ENCODE results near the gene MOXD1.
A peak's percentile ranks its signal among the peaks of the same experiment; 100 is the strongest.
"Not testable (repeated sequence)": the region's sequence is repeated elsewhere in the genome, so short reads cannot be mapped to it uniquely, and the experiment has no call there.

Gene MOXD1

DNA sequence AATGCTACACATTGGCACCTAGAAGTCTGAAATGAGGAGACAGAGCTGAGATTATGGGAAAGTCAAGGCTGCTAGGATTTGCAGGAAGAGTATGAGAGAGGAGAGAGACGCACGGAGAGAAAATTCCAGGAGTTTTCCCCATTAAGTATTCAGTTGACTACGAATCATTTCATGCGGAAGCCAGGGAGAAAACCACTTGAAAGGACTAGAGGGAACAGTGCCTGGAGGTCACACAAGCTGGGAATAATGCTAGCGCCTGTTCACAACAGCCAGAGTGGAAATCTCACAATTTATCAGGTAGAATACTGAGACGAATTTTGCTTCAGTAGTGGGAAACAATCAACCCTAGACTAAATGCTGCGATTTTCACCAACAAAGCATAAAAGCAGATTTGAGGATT, 118.6 kb downstream of the MOXD1 start:
- DNase-seq (ENCODE audit: low read depth in 2 of 2) = no peak

DNA sequence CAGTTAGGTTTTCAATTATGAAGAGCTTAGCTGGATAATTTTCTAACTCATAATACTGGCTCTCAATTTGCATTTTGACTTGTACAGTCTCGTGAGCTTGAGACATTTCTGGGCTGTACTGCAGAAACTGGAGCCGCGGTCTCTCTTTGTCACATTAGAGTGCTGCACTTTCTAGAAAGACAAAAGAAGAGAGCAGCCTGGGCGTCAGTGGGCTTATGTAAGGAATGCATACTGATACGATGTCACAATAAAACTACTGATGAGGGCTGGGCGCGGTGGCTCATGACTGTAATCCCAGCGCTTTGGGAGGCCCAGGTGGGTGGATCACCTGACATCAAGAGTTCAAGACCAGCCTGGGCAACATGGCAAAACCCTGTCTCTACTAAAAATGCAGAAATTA, 120.8 kb downstream of the MOXD1 start:
- DNase-seq (ENCODE audit: low read depth in 2 of 2) = no peak

DNA sequence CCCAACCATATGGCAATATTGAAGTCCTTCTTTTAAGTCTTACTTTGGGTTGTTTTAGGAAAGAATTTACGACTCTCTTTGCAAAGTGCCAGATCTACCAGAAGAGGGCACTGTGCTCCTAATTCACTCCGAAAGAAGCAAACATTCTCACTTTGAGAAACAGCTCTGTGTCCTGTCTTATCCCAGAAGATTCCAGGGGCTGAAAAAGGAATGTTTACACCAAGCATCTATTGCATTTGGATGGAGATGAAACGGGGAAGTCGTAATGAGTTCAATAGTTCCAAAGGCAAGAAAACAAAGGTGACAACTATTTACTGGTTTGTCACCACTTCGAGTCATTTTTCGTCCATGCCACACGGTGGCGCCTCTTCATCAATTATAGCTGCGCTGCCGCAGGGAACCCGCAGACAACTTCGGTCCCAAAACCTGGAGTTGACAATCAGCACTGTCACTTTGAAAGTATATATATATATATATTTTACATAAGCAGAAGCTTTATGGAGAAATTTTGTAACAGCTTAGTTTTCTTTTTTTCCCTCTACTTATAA, 121.6 kb downstream of the MOXD1 start:
- peak; percentile 36 to 40 for DNase-seq (ENCODE audit: low read depth in 2 of 2)

GRCh38 chr6:132275066-132275970, 126.0 kb downstream of the MOXD1 start:
- DNase-seq (ENCODE audit: low read depth in 2 of 2) = no peak

GRCh38 chr6:132272776-132273175, 128.5 kb downstream of the MOXD1 start:
- no peak for DNase-seq (ENCODE audit: low read depth in 2 of 2)

DNA sequence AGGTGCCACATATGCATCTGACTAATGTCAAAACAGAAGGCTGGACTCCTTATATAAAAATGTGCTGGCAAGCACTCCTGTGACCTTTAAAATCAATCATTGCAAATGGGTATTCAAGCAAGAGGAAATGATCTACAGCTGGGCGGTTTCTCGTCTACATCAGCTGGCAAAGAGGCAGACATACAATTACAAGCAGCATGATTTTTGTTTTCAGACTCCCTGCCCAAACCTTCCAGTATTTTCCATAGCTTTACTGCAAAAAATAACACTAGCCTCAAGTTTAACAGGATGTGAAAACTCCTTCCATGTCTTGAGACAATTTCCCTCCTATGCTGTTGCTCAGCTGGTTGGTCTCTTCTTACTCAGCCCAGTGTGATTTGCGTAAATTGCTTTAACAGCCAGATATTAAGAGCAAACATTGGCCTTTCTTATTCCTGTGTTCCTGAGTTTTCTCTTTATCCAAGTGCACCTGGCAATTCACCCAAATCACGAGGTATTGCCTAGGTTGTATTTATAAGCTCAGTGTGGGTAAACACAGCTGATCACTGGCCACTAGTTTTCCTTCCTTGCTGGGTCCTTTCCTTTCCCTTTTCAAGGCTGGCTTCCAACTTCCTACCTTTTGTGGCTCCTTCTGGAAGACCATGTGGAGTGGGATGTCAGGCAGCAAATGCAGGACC, 130.4 kb downstream of the MOXD1 start:
- no peak for DNase-seq (ENCODE audit: low read depth in 2 of 2)

DNA sequence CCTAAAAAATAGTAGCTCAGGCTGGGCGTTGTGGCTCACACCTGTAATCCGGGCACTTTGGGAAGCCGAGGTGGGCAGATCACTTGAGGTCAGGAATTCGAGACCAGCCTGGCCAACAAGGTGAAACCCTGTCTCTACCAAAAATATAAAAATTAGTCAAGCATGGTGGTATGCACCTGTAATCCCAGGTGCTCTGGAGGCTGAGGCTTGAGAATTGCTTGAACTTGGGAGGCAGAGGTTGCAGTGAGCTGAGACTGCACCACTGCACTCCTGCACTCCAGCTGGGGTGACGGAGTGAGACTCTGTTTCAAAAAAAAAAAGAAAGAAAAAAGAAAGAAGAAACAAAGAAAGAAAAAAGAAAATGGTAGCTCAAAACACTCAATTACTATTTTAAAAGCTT, 132.6 kb downstream of the MOXD1 start:
- DNase-seq (ENCODE audit: low read depth in 2 of 2) = not testable (repeated sequence)

DNA sequence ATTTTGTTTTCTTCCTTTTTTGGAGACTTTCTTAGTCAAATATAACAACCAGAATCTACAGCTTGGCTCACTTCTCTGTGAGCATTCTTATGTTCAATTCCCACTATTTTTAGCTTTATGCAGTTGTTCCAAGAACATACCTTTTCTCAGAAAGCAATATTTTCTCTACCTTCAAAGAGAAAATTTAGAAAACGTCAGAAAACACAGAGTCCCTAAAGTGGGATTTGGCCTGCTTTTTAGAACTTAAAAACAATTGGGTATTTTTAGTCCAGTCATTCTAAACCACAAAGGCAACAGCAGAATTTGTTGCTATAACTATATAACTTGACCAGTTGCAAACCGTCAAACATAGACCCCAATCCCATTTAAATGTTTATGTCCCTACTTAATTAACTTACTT, 133.1 kb downstream of the MOXD1 start:
- DNase-seq (ENCODE audit: low read depth in 2 of 2) = no peak

- DNase-seq (ENCODE audit: low read depth in 2 of 2) = no peak
Measured at GRCh38 chr6:132265451-132266097, 135.7 kb downstream of the MOXD1 start.

- no peak for DNase-seq (ENCODE audit: low read depth in 2 of 2)
Measured at GRCh38 chr6:132264021-132264500, 137.2 kb downstream of the MOXD1 start.

DNA sequence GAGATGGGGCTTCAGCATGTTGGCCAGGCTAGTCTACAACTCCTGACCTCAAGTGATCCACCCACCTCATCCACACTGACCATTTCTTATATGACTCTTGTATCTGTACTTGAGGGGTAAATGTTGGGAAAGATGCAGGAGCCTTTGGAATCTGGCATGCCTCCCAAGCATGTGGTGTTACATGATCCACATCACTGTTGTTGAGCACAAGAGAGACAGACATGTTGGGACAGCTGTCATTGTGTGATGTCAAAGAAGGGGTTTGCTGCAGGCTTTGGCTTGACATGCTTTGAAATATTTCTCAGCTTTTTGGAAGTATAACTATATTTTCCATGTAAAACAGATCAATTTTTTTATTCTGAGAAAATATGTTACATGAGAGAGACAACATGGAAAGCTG, 139.9 kb downstream of the MOXD1 start:
- DNase-seq (ENCODE audit: low read depth in 2 of 2) = no peak

- DNase-seq (ENCODE audit: low read depth in 2 of 2) = no peak
Measured at GRCh38 chr6:132259070-132259469, 142.2 kb downstream of the MOXD1 start.

GRCh38 chr6:132257561-132257960, 143.7 kb downstream of the MOXD1 start:
- no peak for DNase-seq (ENCODE audit: low read depth in 2 of 2)

GRCh38 chr6:132256457-132256856, 144.8 kb downstream of the MOXD1 start:
- no peak for DNase-seq (ENCODE audit: low read depth in 2 of 2)

GRCh38 chr6:132253906-132254305, 147.4 kb downstream of the MOXD1 start:
- no peak for DNase-seq (ENCODE audit: low read depth in 2 of 2)

DNA sequence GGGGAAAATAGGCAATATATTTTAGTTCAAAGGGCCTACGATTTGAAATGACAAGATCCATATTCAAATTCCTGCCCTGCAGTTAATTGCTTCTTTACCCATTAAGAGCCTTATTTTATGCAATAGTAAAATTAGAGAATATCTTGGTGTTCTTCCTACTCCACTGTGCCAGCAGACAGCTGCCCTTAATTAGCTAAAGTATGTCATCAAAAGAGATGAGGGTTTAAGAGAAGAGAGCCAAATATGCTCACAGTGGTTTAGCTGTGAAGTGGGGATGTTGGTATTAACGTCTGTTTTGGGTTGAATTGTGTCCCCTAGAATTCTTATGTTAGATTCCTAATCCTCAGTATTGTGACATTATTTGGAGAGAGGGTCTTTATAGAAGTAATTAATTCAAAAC, 148.1 kb downstream of the MOXD1 start:
- DNase-seq (ENCODE audit: low read depth in 2 of 2) = no peak

GRCh38 chr6:132252113-132252512, 149.2 kb downstream of the MOXD1 start:
- DNase-seq (ENCODE audit: low read depth in 2 of 2) = no peak

DNA sequence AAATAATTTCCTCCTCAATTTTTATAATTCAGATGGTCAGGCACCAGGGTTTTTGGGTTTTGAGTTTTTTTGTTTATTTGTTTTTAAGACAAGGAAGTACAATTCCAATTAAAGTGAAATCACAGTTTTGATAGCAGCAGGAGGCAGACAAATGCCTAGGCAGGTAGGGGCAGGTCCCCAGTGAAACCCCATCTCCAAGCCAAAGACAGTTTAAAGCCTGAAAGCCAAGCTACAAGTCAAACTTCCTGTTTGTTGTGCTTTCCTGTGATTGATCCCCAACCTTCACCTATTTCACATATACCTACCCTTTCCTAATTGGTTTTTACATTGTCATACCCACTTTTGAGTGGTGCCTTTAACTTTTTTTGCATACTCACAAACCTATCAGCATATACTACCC, 149.6 kb downstream of the MOXD1 start:
- DNase-seq (ENCODE audit: low read depth in 2 of 2) = no peak

GRCh38 chr6:132247381-132248159, 153.7 kb downstream of the MOXD1 start:
- no peak for DNase-seq (ENCODE audit: low read depth in 2 of 2)

DNA sequence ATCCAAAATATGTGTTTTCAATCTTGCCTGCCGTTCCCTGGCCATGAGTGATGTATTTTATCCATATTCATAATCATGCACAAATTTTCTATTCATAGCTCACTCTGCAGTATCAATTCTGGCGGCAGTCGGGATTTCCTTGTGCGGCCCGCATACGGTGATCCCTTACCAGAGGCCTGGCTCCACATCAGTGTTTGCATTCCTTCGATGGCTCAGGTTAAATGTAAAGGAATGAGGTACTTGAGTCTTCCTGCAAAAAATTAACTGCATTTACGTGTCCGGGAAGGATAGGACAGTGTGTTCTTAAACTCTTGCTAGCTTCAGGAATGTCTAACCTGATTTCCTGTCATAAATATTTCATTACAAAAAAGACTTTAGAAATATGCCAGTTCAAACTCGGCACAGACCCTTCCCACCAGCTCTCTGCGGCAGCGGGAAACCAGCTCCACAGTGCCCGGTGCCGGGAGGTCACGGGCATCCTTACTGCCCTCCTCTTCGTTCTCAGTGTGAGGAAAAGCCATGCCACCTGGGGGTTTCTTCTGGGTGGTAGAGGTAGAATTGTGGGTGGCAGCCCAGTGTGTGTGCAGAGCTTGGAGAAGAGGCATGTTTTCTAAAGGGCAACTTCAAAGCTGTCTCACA, 154.5 kb downstream of the MOXD1 start:
- no peak for DNase-seq (ENCODE audit: low read depth in 2 of 2)

DNA sequence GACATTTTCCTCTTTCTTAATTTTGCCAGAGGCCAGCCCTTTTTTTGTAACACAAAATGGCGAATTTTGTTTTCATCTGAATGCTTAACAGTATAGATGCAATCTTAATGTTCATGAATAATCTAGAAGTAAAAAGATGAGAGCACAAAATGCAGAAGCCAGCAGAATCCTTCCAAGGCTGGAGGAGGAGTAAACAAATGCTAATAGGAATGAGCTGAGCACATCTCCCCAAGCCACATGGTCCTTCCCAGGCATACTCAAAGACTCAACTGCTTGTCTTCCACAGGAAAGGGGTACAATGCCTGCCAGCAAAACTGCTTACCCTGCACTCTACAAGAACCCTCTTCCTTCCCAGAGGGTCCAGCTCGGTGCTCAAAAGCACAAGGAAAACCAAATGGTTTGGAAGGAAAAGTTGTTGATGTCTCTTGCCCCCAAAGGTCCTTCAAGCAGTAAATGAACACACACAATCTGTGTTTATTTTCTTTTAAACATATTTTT, 155.1 kb downstream of the MOXD1 start:
- DNase-seq (ENCODE audit: low read depth in 2 of 2) = no peak

Data from activated CD8-positive, alpha-beta memory T cell treated with anti-CD3 and anti-CD28 coated beads for 4 hours (primary cell).